Hepatocyte (in vitro differentiated cells): ENCODE results near the gene GDI1. TPM values are rescaled to one million over a fixed set of nuclear protein-coding genes. Genes with fewer than 3 reads are reported as not detected.

Experiments
- DNase-seq: peaks from one replicate; pipeline ENCODE4 v3.0.0-alpha.2; 2016; ENCODE audit warnings: low spot score
- H2AFZ ChIP-seq: fragments of 200-600 bp; sonication (generic); 2 replicates; pipeline ENCODE4 v1.6.0; 2016; ENCODE audit warnings: antibody characterized with exemption, mild to moderate bottlenecking
- H3K27ac ChIP-seq: fragments of 200-600 bp; sonication (generic); 2 replicates; pipeline ENCODE4 v1.5.1; 2016; ENCODE audit warnings: mild to moderate bottlenecking
- H3K27me3 ChIP-seq: fragments of 200-600 bp; sonication (generic); 2 replicates; pipeline ENCODE4 v1.6.1; 2016
- H3K36me3 ChIP-seq: fragments of 200-600 bp; sonication (generic); replicated peaks from 2 replicates; pipeline ENCODE4 v1.5.1; 2016; ENCODE audit warnings: low read depth; ENCODE audit not compliant: insufficient read depth
- H3K4me1 ChIP-seq: fragments of 200-600 bp; sonication (generic); 2 replicates; pipeline ENCODE4 v1.5.1; 2016; ENCODE audit warnings: mild to moderate bottlenecking, moderate library complexity; ENCODE audit not compliant: insufficient read depth
- H3K4me2 ChIP-seq: fragments of 200-600 bp; sonication (generic); 2 replicates; pipeline ENCODE4 v1.6.0; 2016
- H3K4me3 ChIP-seq: fragments of 200-600 bp; sonication (generic); 2 replicates; pipeline ENCODE4 v1.5.1; 2016; ENCODE audit warnings: mild to moderate bottlenecking
- H3K79me2 ChIP-seq: fragments of 200-600 bp; sonication (generic); 2 replicates; pipeline ENCODE4 v1.6.0; 2017; ENCODE audit warnings: mild to moderate bottlenecking
- H3K9me2 ChIP-seq: fragments of 200-600 bp; sonication (generic); replicated peaks from 2 replicates; pipeline ENCODE4 v1.6.0; 2017; ENCODE audit warnings: mild to moderate bottlenecking; ENCODE audit not compliant: insufficient read depth
- H3K9me3 ChIP-seq: fragments of 200-600 bp; sonication (generic); 2 replicates; pipeline ENCODE4 v1.5.1; 2016; ENCODE audit warnings: low read depth, mild to moderate bottlenecking
- H4K20me1 ChIP-seq: fragments of 200-600 bp; sonication (generic); 2 replicates; pipeline ENCODE4 v1.6.0; 2016; ENCODE audit warnings: mild to moderate bottlenecking; ENCODE audit not compliant: insufficient read depth, poor library complexity, severe bottlenecking
- CTCF ChIP-seq: fragments of 200-600 bp; sonication (generic); IDR thresholded peaks from 2 replicates; pipeline ENCODE4 v1.5.1; 2016; ENCODE audit warnings: antibody characterized with exemption, mild to moderate bottlenecking; ENCODE audit not compliant: poor library complexity
- EZH2 ChIP-seq: fragments of 200-600 bp; sonication (generic); IDR thresholded peaks from 2 replicates; pipeline ENCODE4 v1.6.1; 2016; ENCODE audit warnings: antibody characterized with exemption, mild to moderate bottlenecking, borderline replicate concordance
- EZH2phosphoT487 ChIP-seq: fragments of 200-600 bp; sonication (generic); IDR thresholded peaks from one replicate; pipeline ENCODE4 v1.6.1; 2018; ENCODE audit warnings: antibody characterized with exemption, mild to moderate bottlenecking, low read depth, moderate library complexity; ENCODE audit not compliant: unreplicated experiment, severe bottlenecking
- WGBS: methylation state at CpG from one replicate; pipeline ENCODE4 v1.1.6; 2016; ENCODE audit warnings: low lambda C conversion rate; ENCODE audit errors: missing lambda C conversion rate; 5-methylcytosine and 5-hydroxymethylcytosine counted together
- polyA plus RNA-seq: library from polyadenylated mRNA; unstranded; fragments of >200 nt; fragmentation: Nextera tagmentation; extraction: Ambion mirVana; gene quantifications from 2 replicates; pipeline ENCODE4 v1.2.1, GENCODE V29; 2016
- total RNA-seq: library from RNA; depleted of rRNA; stranded (reverse); fragments of >200 nt; gene quantifications from 2 replicates; pipeline ENCODE4 v1.2.3, GENCODE V29; 2014

Gene GDI1
- total and polyA plus RNA-seq, 2 experiments from 2014 or later: 101 to 102 TPM

DNA sequence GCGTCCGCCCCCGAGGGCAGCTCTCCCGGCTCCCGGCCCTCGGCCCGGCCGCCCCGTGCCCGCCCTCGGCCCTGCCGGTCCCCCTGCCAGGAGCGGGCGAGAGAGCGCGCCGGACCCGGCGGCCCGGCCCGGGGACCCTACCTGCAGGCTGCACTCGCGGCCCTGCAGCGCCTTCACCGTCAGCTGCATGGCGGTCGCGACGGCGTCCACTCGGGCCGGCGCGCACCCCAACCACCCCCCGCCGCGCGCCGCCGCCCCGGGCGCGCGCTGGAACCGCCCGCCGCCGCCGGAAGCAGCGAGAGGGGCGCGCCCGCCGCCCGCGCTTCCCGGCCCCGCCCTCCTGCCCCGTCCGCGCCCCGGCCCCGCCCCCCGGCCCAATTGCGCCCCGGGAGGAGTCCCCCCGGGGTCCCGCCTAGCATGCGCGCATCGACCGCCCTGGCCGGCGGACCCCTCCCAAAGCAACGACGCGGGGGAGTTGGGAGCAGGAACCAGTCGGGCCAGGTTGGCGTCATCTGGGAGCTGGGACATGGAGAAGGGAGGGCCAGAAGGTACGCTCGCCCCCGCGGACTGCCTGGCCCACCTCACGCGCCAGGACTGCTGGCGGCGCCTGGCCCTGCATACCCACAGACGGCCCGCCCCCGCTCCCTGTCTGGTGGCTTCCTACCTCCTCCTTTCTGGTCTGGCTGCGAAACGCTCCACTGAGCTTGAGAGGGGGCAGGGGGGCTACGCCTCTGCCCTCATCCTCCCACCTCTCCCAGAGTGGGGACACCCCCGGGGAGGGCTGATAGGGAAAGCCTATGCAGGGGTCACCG, 49.6 kb downstream of the GDI1 start, which contains the start of gene UBL4A:
UBL4A (minus strand) TSS at position 220 of the 812 bp plus-strand sequence; CDS start at position 189, 31 bp downstream.
- H3K36me3 ChIP-seq: no peaks in the 10 kb centered on the region
- H4K20me1 ChIP-seq: no peaks in the 10 kb centered on the region
- peaks cover 2% of the 10 kb centered on the region for H3K4me1 ChIP-seq
- H3K27me3 ChIP-seq: no peaks in the 10 kb centered on the region
- WGBS: 32% methylated on average over 16 of the region's 95 CpGs
- H3K9me2 ChIP-seq: no peaks in the 10 kb centered on the region
- H3K79me2 ChIP-seq: peaks cover 5% of the 10 kb centered on the region
- DNase-seq: peak; percentile 83
- peak within 1 kb of the TSS; percentile 42 for H3K4me3 ChIP-seq
- peak within 1 kb of the TSS; percentile 80 for H3K4me2 ChIP-seq
- no peak within 1 kb of the TSS for H2AFZ ChIP-seq
- TF ChIP-seq EZH2phosphoT487 (no peak), EZH2 (no peak), CTCF (no peak)
- H3K9me3 ChIP-seq: no peaks in the 10 kb centered on the region
- H3K27ac ChIP-seq: peak within 1 kb of the TSS; percentile 86

GRCh38 chrX:154487518-154488290, 50.8 kb downstream of the GDI1 start:
- H3K79me2 ChIP-seq: peaks cover 5% of the 10 kb centered on the region
- DNase-seq: no peak
- H4K20me1 ChIP-seq: no peaks in the 10 kb centered on the region
- no peak overlapping the region for H3K27ac ChIP-seq
- no peaks in the 10 kb centered on the region for H3K36me3 ChIP-seq
- TF ChIP-seq EZH2 (no peak), CTCF (no peak), EZH2phosphoT487 (no peak)
- no peaks in the 10 kb centered on the region for H3K27me3 ChIP-seq
- WGBS: 90% methylated on average over 28 of the region's 28 CpGs
- H3K9me3 ChIP-seq: no peaks in the 10 kb centered on the region
- H3K4me3 ChIP-seq: no peak overlapping the region
- H3K4me1 ChIP-seq: peaks cover 2% of the 10 kb centered on the region
- no peak overlapping the region for H2AFZ ChIP-seq
- H3K4me2 ChIP-seq: peak overlapping the region; percentile 76
- no peaks in the 10 kb centered on the region for H3K9me2 ChIP-seq

- peak overlapping the region; percentile 81 for H3K4me2 ChIP-seq
- H3K9me2 ChIP-seq: no peaks in the 10 kb centered on the region
- H2AFZ ChIP-seq: no peak overlapping the region
- H4K20me1 ChIP-seq: no peaks in the 10 kb centered on the region
- no peaks in the 10 kb centered on the region for H3K36me3 ChIP-seq
- H3K9me3 ChIP-seq: no peaks in the 10 kb centered on the region
- H3K27ac ChIP-seq: no peak overlapping the region
- H3K27me3 ChIP-seq: no peaks in the 10 kb centered on the region
- WGBS: 84% methylated on average over 20 of the region's 20 CpGs
- no peak overlapping the region for H3K4me3 ChIP-seq
- peaks cover 2% of the 10 kb centered on the region for H3K4me1 ChIP-seq
- DNase-seq: no peak
- TF ChIP-seq EZH2 (no peak), EZH2phosphoT487 (no peak), CTCF (no peak)
- H3K79me2 ChIP-seq: peaks cover 5% of the 10 kb centered on the region
Measured at GRCh38 chrX:154488336-154489075, 51.6 kb downstream of the GDI1 start.
